Ishikawa (cell line): ENCODE data around the gene KRT38.

ENCODE experiments used
- CEBPB ChIP-seq: IDR thresholded peaks from 2 replicates; pipeline ENCODE4 v1.6.1; 2012
- CREB1 ChIP-seq: IDR thresholded peaks from 2 replicates; pipeline ENCODE4 v1.6.1; 2012; ENCODE audit warnings: low read depth
- EGR1 ChIP-seq: IDR thresholded peaks from 2 replicates; pipeline ENCODE4 v1.6.1; 2012
- EP300 ChIP-seq: IDR thresholded peaks from 2 replicates; pipeline ENCODE4 v1.6.1; 2012; ENCODE audit warnings: borderline replicate concordance
- FOXM1 ChIP-seq: IDR thresholded peaks from 2 replicates; pipeline ENCODE4 v1.6.1; 2012; ENCODE audit warnings: low read depth, borderline replicate concordance
- MAX ChIP-seq: IDR thresholded peaks from 2 replicates; pipeline ENCODE4 v1.6.1; 2012
- NFIC ChIP-seq: IDR thresholded peaks from 2 replicates; pipeline ENCODE4 v1.6.1; 2012
- RAD21 ChIP-seq: IDR thresholded peaks from 2 replicates; pipeline ENCODE4 v1.6.1; 2012; ENCODE audit warnings: low read depth
- REST ChIP-seq: IDR thresholded peaks from 2 replicates; pipeline ENCODE4 v1.6.1; 2012; ENCODE audit warnings: low read depth, mild to moderate bottlenecking
- TAF1 ChIP-seq: IDR thresholded peaks from 2 replicates; pipeline ENCODE4 v1.6.1; 2012; ENCODE audit warnings: low read depth, mild to moderate bottlenecking
- TCF12 ChIP-seq: IDR thresholded peaks from 2 replicates; pipeline ENCODE4 v1.6.1; 2012; ENCODE audit warnings: low read depth
- TEAD4 ChIP-seq: IDR thresholded peaks from 2 replicates; pipeline ENCODE4 v1.6.1; 2012
- USF1 ChIP-seq: IDR thresholded peaks from 2 replicates; pipeline ENCODE4 v1.6.1; 2012
- YY1 ChIP-seq: IDR thresholded peaks from 2 replicates; pipeline ENCODE4 v1.6.1; 2012; ENCODE audit warnings: low read depth
- ZBTB7A ChIP-seq: IDR thresholded peaks from 2 replicates; pipeline ENCODE4 v1.6.1; 2012; ENCODE audit warnings: low read depth

Gene KRT38

GRCh38 chr17:41483991-41484826 is 43.4 kb upstream of the KRT38 start:
- TF ChIP-seq NFIC (peak; percentile 58), YY1 (no peak)

- TF ChIP-seq ZBTB7A (no peak), YY1 (no peak), REST (no peak), TCF12 (no peak), EP300 (no peak), CEBPB (no peak), NFIC (no peak), TEAD4 (no peak), TAF1 (no peak), FOXM1 (no peak), USF1 (no peak), CREB1 (no peak), MAX (no peak), RAD21 (no peak), EGR1 (no peak)
Observed at GRCh38 chr17:41483531-41483930, 42.7 kb upstream of the KRT38 start.

- TF ChIP-seq FOXM1 = no peak
- no peak for TF ChIP-seq NFIC
- no peak for TF ChIP-seq EGR1
- TF ChIP-seq CEBPB = no peak
- no peak for TF ChIP-seq TEAD4
- no peak for TF ChIP-seq RAD21
- no peak for TF ChIP-seq USF1
- no peak for TF ChIP-seq REST
- TF ChIP-seq TAF1 = no peak
- no peak for TF ChIP-seq EP300
- TF ChIP-seq MAX = no peak
Observed at GRCh38 chr17:41481036-41481435, 40.3 kb upstream of the KRT38 start, which contains the start of gene KRT35. Gene KRT35, minus strand, starts transcription at chr17:41481151. Its CDS starts 54 bp downstream, at chr17:41481097.

GRCh38 chr17:41480581-41480980 is 39.8 kb upstream of the KRT38 start:
- TF ChIP-seq ZBTB7A = no peak

GRCh38 chr17:41480136-41480535 is 39.4 kb upstream of the KRT38 start:
- TF ChIP-seq TCF12 (no peak), USF1 (no peak), MAX (no peak), YY1 (no peak), EGR1 (no peak)

- TF ChIP-seq RAD21 (peak; percentile 21; the same call in 1 of the 2 replicates), CEBPB (no peak), REST (no peak)
Observed at GRCh38 chr17:41478237-41478636, 37.5 kb upstream of the KRT38 start.
